Smooth muscle cell (in vitro differentiated cells): ENCODE data around the gene TMEM37. TPM values are rescaled to one million over a fixed set of nuclear protein-coding genes. Genes with fewer than 3 reads are reported as not detected.

Experiments used
- DNase-seq: peaks from one replicate; lab custom pipeline; 2025; ENCODE audit not compliant: unreplicated experiment; lab: John Stamatoyannopoulos, UW
- H2AFZ ChIP-seq: fragments of 200-600 bp; sonication (generic); 2 replicates; pipeline ENCODE4 v1.6.0; 2016; ENCODE audit warnings: antibody characterized with exemption, low read depth, mild to moderate bottlenecking
- H3F3A ChIP-seq: fragments of 200-600 bp; sonication (generic); 2 replicates; pipeline ENCODE4 v1.6.0; 2017; ENCODE audit warnings: antibody characterized with exemption, low read depth
- H3K27ac ChIP-seq: fragments of 200-600 bp; sonication (generic); 2 replicates; pipeline ENCODE4 v1.5.1; 2016; ENCODE audit warnings: low read depth, mild to moderate bottlenecking
- H3K27me3 ChIP-seq: fragments of 200-600 bp; sonication (generic); 2 replicates; pipeline ENCODE4 v1.6.1; 2016; ENCODE audit warnings: low read depth, mild to moderate bottlenecking
- H3K36me3 ChIP-seq: fragments of 200-600 bp; sonication (generic); 2 replicates; pipeline ENCODE4 v1.5.1; 2016; ENCODE audit warnings: low read depth
- H3K4me1 ChIP-seq: fragments of 200-600 bp; sonication (generic); 2 replicates; pipeline ENCODE4 v1.5.1; 2016; ENCODE audit warnings: low read depth
- H3K4me2 ChIP-seq: fragments of 200-600 bp; sonication (generic); 2 replicates; pipeline ENCODE4 v1.6.0; 2016; ENCODE audit warnings: mild to moderate bottlenecking
- H3K4me3 ChIP-seq: fragments of 200-600 bp; sonication (generic); 2 replicates; pipeline ENCODE4 v1.5.1; 2016; ENCODE audit warnings: mild to moderate bottlenecking
- H3K79me2 ChIP-seq: fragments of 200-600 bp; sonication (generic); 2 replicates; pipeline ENCODE4 v1.6.0; 2016; ENCODE audit warnings: low read depth, mild to moderate bottlenecking
- H3K9ac ChIP-seq: fragments of 200-600 bp; sonication (generic); 2 replicates; pipeline ENCODE4 v1.6.0; 2016; ENCODE audit warnings: low read depth
- H3K9me3 ChIP-seq: fragments of 200-600 bp; sonication (generic); replicated peaks from 2 replicates; pipeline ENCODE4 v1.5.1; 2016; ENCODE audit warnings: low read depth
- H4K20me1 ChIP-seq: fragments of 200-600 bp; sonication (generic); 2 replicates; pipeline ENCODE4 v1.6.0; 2016; ENCODE audit warnings: low read depth
- CTCF ChIP-seq: fragments of 200-600 bp; sonication (generic); IDR thresholded peaks from 2 replicates; pipeline ENCODE4 v1.5.1; 2017; ENCODE audit warnings: borderline replicate concordance, mild to moderate bottlenecking, antibody characterized with exemption; ENCODE audit not compliant: insufficient read depth, poor library complexity, severe bottlenecking
- WGBS: methylation state at CpG from one replicate; pipeline ENCODE4 v1.1.7; 2016; ENCODE audit warnings: low lambda C conversion rate; 5-methylcytosine and 5-hydroxymethylcytosine counted together
- polyA plus RNA-seq: library from polyadenylated mRNA; unstranded; fragments of >200 nt; fragmentation: Nextera tagmentation; extraction: Ambion mirVana; gene quantifications from 2 replicates; pipeline ENCODE4 v1.2.1, GENCODE V29; 2016
- total RNA-seq: library from RNA; depleted of rRNA; stranded (reverse); fragments of >200 nt; gene quantifications from 2 replicates; pipeline ENCODE4 v1.2.3, GENCODE V29; 2014

TMEM37 gene
- total and polyA plus RNA-seq, 2 experiments from 2014 or later = 0.90 to 2.4 TPM

- Histone ChIP-seq H3K79me2 (no peaks in the 10 kb centered on the region), H3K4me1 (peaks cover 6% of the 10 kb centered on the region), H3K9me3 (no peaks in the 10 kb centered on the region), H3K36me3 (no peaks in the 10 kb centered on the region), H3K4me3 (no peak overlapping the region), H3K27me3 (no peaks in the 10 kb centered on the region), H4K20me1 (no peaks in the 10 kb centered on the region), H3K27ac (no peak overlapping the region), H3F3A (peaks cover 4% of the 10 kb centered on the region), H2AFZ (no peak overlapping the region), H3K9ac (no peak overlapping the region), H3K4me2 (no peak overlapping the region)
- no peak for TF ChIP-seq CTCF
- no peak for DNase-seq
- WGBS = 93% methylated on average over 10 of the region's 10 CpGs
These were observed 2.3 kb upstream of the TMEM37 start for GRCh38 chr2:119429225-119429981.

- Histone ChIP-seq H3K79me2 (no peaks in the 10 kb centered on the region), H3K4me3 (no peak overlapping the region), H3K4me2 (no peak overlapping the region), H3K27me3 (no peaks in the 10 kb centered on the region), H3K27ac (no peak overlapping the region), H2AFZ (no peak overlapping the region), H3F3A (peaks cover 4% of the 10 kb centered on the region), H3K9ac (no peak overlapping the region), H4K20me1 (no peaks in the 10 kb centered on the region), H3K4me1 (peaks cover 6% of the 10 kb centered on the region), H3K9me3 (no peaks in the 10 kb centered on the region), H3K36me3 (no peaks in the 10 kb centered on the region)
- 87% methylated on average over 5 of the region's 5 CpGs for WGBS
- TF ChIP-seq CTCF = no peak
- DNase-seq = no peak
These were observed 1.6 kb upstream of the TMEM37 start for GRCh38 chr2:119430023-119430498.

GRCh38 chr2:119431976-119432850 is 559 bp downstream of the TMEM37 start:
- peaks cover 4% of the 10 kb centered on the region for H3F3A ChIP-seq
- H3K27ac ChIP-seq = no peak overlapping the region
- H3K9me3 ChIP-seq = no peaks in the 10 kb centered on the region
- H3K4me3 ChIP-seq = peak overlapping the region; percentile 65
- no peaks in the 10 kb centered on the region for H3K79me2 ChIP-seq
- DNase-seq = no peak
- no peak overlapping the region for H3K9ac ChIP-seq
- no peak for TF ChIP-seq CTCF
- no peaks in the 10 kb centered on the region for H3K27me3 ChIP-seq
- no peaks in the 10 kb centered on the region for H4K20me1 ChIP-seq
- H3K4me2 ChIP-seq = peak overlapping the region; percentile 94
- H3K36me3 ChIP-seq = no peaks in the 10 kb centered on the region
- H2AFZ ChIP-seq = peak overlapping the region; percentile 99
- 14% methylated on average over 41 of the region's 53 CpGs for WGBS
- peaks cover 6% of the 10 kb centered on the region for H3K4me1 ChIP-seq
